ENCODE results near the gene SLC24A3. TPM values are rescaled to one million over a fixed set of nuclear protein-coding genes. Genes with fewer than 3 reads are reported as not detected.

SLC24A3 gene
- total RNA-seq: 1 to 10 TPM; 2.3 to 6.9 (median 5.4) TPM

GRCh38 chr20:19212469-19212815, at the start of gene SLC24A3:
Gene SLC24A3 (plus strand): TSS chr20:19212642.
- intact Hi-C loops (cut with DNase I; ENCODE audit: low total_unique reads): no loop called here
- 1% methylated on average over 39 to 56 of the region's 61 CpGs for WGBS, 2 donors
- no peak for DNase-seq (ENCODE audit: low spot score in 2 of 2)
- H3K4me3 ChIP-seq (ENCODE audit: low read depth, poor library complexity, severe bottlenecking): peak within 1 kb of the TSS; percentile 27
- TF ChIP-seq CTCF (IDR thresholded peaks at IDR 0.05) (no peak), POLR2A (IDR thresholded peaks at IDR 0.05) (no peak)

DNA sequence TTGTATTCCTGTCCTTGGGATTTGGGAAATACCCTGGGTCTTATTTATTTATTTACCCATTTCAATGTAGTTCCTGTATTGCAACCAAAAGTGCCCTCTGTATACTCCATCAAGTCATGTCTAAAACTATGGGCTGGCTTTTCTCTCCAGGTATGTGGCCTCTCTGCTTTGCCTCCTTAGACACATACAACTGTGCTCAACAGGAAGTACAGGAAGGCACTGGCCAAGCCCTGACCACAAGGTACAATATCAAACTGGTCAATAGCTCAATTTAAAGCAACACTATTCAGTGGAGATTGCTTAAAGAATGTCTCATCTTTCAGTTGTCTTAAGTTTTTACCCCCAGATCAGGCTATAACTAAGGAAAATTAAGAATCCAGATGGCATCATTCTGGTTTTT, 42.3 kb upstream of the SLC24A3 start:
- intact Hi-C loops (cut with DNase I; ENCODE audit: low total_unique reads): no loop called here
- no peak overlapping the region for H3K4me3 ChIP-seq (ENCODE audit: low read depth, poor library complexity, severe bottlenecking)
- no peak for TF ChIP-seq POLR2A (IDR thresholded peaks at IDR 0.05)
- no peak for TF ChIP-seq CTCF (IDR thresholded peaks at IDR 0.05)
- no peak for DNase-seq (ENCODE audit: low spot score in 2 of 2)

- no peak for DNase-seq (ENCODE audit: low spot score in 2 of 2)
- WGBS, 2 donors: 87 to 100% methylated on average over 1 of the region's 1 CpG
- intact Hi-C loops (cut with DNase I; ENCODE audit: low total_unique reads): no loop called here
- no peak for TF ChIP-seq POLR2A (IDR thresholded peaks at IDR 0.05)
- TF ChIP-seq CTCF (IDR thresholded peaks at IDR 0.05): no peak
- H3K4me3 ChIP-seq (ENCODE audit: low read depth, poor library complexity, severe bottlenecking): no peak overlapping the region
Measured at GRCh38 chr20:19172637-19173036, 39.8 kb upstream of the SLC24A3 start.

GRCh38 chr20:19176470-19177052, 35.9 kb upstream of the SLC24A3 start:
- intact Hi-C loops (cut with DNase I; ENCODE audit: low total_unique reads): no loop called here
- H3K4me3 ChIP-seq (ENCODE audit: low read depth, poor library complexity, severe bottlenecking): no peak overlapping the region
- TF ChIP-seq CTCF (IDR thresholded peaks at IDR 0.05): no peak
- TF ChIP-seq POLR2A (IDR thresholded peaks at IDR 0.05): no peak
- 30 to 37% methylated on average over 1 of the region's 1 CpG for WGBS, 2 donors
- DNase-seq (ENCODE audit: low spot score in 2 of 2): no peak

GRCh38 chr20:19181552-19181951, 30.9 kb upstream of the SLC24A3 start:
- no peak for DNase-seq (ENCODE audit: low spot score in 2 of 2)
- WGBS, 2 donors: 62 to 68% methylated on average over 2 of the region's 2 CpGs
- H3K4me3 ChIP-seq (ENCODE audit: low read depth, poor library complexity, severe bottlenecking): no peak overlapping the region
- no peak for TF ChIP-seq CTCF (IDR thresholded peaks at IDR 0.05)
- intact Hi-C loops (cut with DNase I; ENCODE audit: low total_unique reads): no loop called here

GRCh38 chr20:19185083-19185482, 27.4 kb upstream of the SLC24A3 start:
- intact Hi-C loops (cut with DNase I; ENCODE audit: low total_unique reads): no loop called here
- DNase-seq (ENCODE audit: low spot score in 2 of 2): no peak
- H3K4me3 ChIP-seq (ENCODE audit: low read depth, poor library complexity, severe bottlenecking): no peak overlapping the region
- no peak for TF ChIP-seq CTCF (IDR thresholded peaks at IDR 0.05)
- TF ChIP-seq POLR2A (IDR thresholded peaks at IDR 0.05): no peak
